Neural cell (in vitro differentiated cells): ENCODE data around the gene PCSK7. TPM values are rescaled to one million over a fixed set of nuclear protein-coding genes. Genes with fewer than 3 reads are reported as not detected.

Source experiments
- H2AFZ ChIP-seq: fragments of 200-600, 300-800 bp; sonication (generic), shearing (Covaris generic); 2 replicates; pipeline ENCODE4 v1.6.0; 2014; ENCODE audit warnings: low read depth, mild to moderate bottlenecking, antibody characterized with exemption, low read length, moderate library complexity
- H3F3A ChIP-seq: fragments of 200-600 bp; shearing (Covaris generic); 2 replicates; pipeline ENCODE4 v1.6.1; 2016; ENCODE audit warnings: mild to moderate bottlenecking, moderate library complexity, mixed read lengths, antibody characterized with exemption, low read length; ENCODE audit not compliant: insufficient read depth, poor library complexity, severe bottlenecking
- H3K27ac ChIP-seq: fragments of 200-600, 300-800 bp; sonication (generic), shearing (Covaris generic); 2 replicates; pipeline ENCODE4 v1.5.1; 2014; ENCODE audit warnings: mild to moderate bottlenecking, low read length, moderate library complexity
- H3K27me3 ChIP-seq: fragments of 300-800, 200-600 bp; sonication (generic), shearing (Covaris generic); 2 replicates; pipeline ENCODE4 v1.6.0; 2014; ENCODE audit warnings: mild to moderate bottlenecking, low read depth, low read length, moderate library complexity; ENCODE audit not compliant: insufficient read depth
- H3K36me3 ChIP-seq: fragments of 300-800, 200-600 bp; sonication (generic), shearing (Covaris generic); 2 replicates; pipeline ENCODE4 v1.5.1; 2014; ENCODE audit warnings: mild to moderate bottlenecking, antibody characterized with exemption, low read length, moderate library complexity; ENCODE audit not compliant: insufficient read depth
- H3K4me2 ChIP-seq: fragments of 300-800, 200-600 bp; sonication (generic), shearing (Covaris generic); 2 replicates; pipeline ENCODE4 v1.6.0; 2014; ENCODE audit warnings: mild to moderate bottlenecking, low read length
- H3K4me3 ChIP-seq: fragments of 300-800, 200-600 bp; sonication (generic), shearing (Covaris generic); 2 replicates; pipeline ENCODE4 v1.5.1; 2014; ENCODE audit warnings: mild to moderate bottlenecking, low read length, moderate library complexity
- H3K79me2 ChIP-seq: fragments of 200-600 bp; shearing (Covaris generic); replicated peaks from 2 replicates; pipeline ENCODE4 v1.6.0; 2014; ENCODE audit warnings: mild to moderate bottlenecking, low read length, moderate library complexity; ENCODE audit not compliant: insufficient read depth
- H3K9ac ChIP-seq: fragments of 300-800, 200-600 bp; sonication (generic), shearing (Covaris generic); 2 replicates; pipeline ENCODE4 v1.6.1; 2016; ENCODE audit warnings: mild to moderate bottlenecking, low read length, mixed read lengths
- H3K9me2 ChIP-seq: fragments of 200-600 bp; shearing (Covaris generic); 2 replicates; pipeline ENCODE4 v1.6.1; 2016; ENCODE audit warnings: mild to moderate bottlenecking, low read length, mixed read lengths; ENCODE audit not compliant: insufficient read depth
- H3K9me3 ChIP-seq: fragments of 200-600, 300-800 bp; sonication (generic), shearing (Covaris generic); 2 replicates; pipeline ENCODE4 v1.6.1; 2016; ENCODE audit warnings: mild to moderate bottlenecking, mixed run types, low read length, moderate library complexity, mixed read lengths
- H4K20me1 ChIP-seq: fragments of 200-600 bp; shearing (Covaris generic); 2 replicates; pipeline ENCODE4 v1.6.1; 2016; ENCODE audit warnings: mild to moderate bottlenecking, mixed run types; ENCODE audit not compliant: insufficient read depth
- EP300 ChIP-seq: fragments of 450-650 bp; conservative IDR thresholded peaks from 2 replicates; pipeline ENCODE4 v1.6.1; 2014; ENCODE audit warnings: antibody characterized with exemption, mild to moderate bottlenecking, moderate library complexity; ENCODE audit not compliant: poor library complexity, severe bottlenecking
- EZH2 ChIP-seq: fragments of 200-600, 300-800 bp; shearing (Covaris generic), sonication (generic); IDR thresholded peaks from 2 replicates; pipeline ENCODE4 v1.6.1; 2014; ENCODE audit warnings: antibody characterized with exemption, low read length, borderline replicate concordance, mild to moderate bottlenecking; ENCODE audit not compliant: insufficient read depth, poor library complexity, severe bottlenecking
- MXI1 ChIP-seq: fragments of 450-650 bp; conservative IDR thresholded peaks from 2 replicates; pipeline ENCODE4 v1.6.1; 2014; ENCODE audit warnings: antibody characterized with exemption, mild to moderate bottlenecking; ENCODE audit not compliant: poor library complexity, severe bottlenecking
- POLR2AphosphoS5 ChIP-seq: IDR thresholded peaks from 2 replicates; pipeline ENCODE4 v1.6.1; 2012
- RAD21 ChIP-seq: fragments of 450-650 bp; conservative IDR thresholded peaks from 2 replicates; pipeline ENCODE4 v1.6.1; 2014; ENCODE audit warnings: antibody characterized with exemption, mild to moderate bottlenecking, moderate library complexity
- REST ChIP-seq: IDR thresholded peaks from 2 replicates; pipeline ENCODE4 v1.6.1; 2012; ENCODE audit warnings: borderline replicate concordance
- SMC3 ChIP-seq: fragments of 450-650 bp; conservative IDR thresholded peaks from 2 replicates; pipeline ENCODE4 v1.6.1; 2014; ENCODE audit warnings: antibody characterized with exemption, mild to moderate bottlenecking, moderate library complexity; ENCODE audit not compliant: poor library complexity
- TAF1 ChIP-seq: IDR thresholded peaks from 2 replicates; pipeline ENCODE4 v1.6.1; 2012; ENCODE audit warnings: low read depth
- polyA plus RNA-seq: library from polyadenylated mRNA; depleted of rRNA; stranded (reverse); fragments of >200 nt; gene quantifications from 2 replicates; pipeline ENCODE4 v1.2.3, GENCODE V29; 2014
- TF ChIP-seq, protein P1 (sequence below): fragments of 450-650 bp; IDR thresholded peaks from 2 replicates; pipeline ENCODE4 v1.5.1; 2014; ENCODE audit warnings: antibody characterized with exemption, mild to moderate bottlenecking, moderate library complexity; ENCODE audit not compliant: poor library complexity, severe bottlenecking

The PCSK7 gene
- polyA plus RNA-seq, 1 donor from 2014 or later = 44.4 TPM

GRCh38 chr11:117279711-117280376, 48.0 kb upstream of the PCSK7 start:
- no peak overlapping the region for H3K4me3 ChIP-seq
- no peaks in the 10 kb centered on the region for H4K20me1 ChIP-seq
- peaks cover 3% of the 10 kb centered on the region for H3K36me3 ChIP-seq
- H3K9ac ChIP-seq = no peak overlapping the region
- no peak overlapping the region for H2AFZ ChIP-seq
- H3K4me2 ChIP-seq = no peak overlapping the region
- H3K27ac ChIP-seq = no peak overlapping the region
- H3K9me3 ChIP-seq = no peaks in the 10 kb centered on the region
- no peaks in the 10 kb centered on the region for H3K27me3 ChIP-seq
- H3K9me2 ChIP-seq = no peaks in the 10 kb centered on the region
- H3K79me2 ChIP-seq = no peaks in the 10 kb centered on the region
- TF ChIP-seq EZH2 = no peak
- TF ChIP-seq RAD21 = no peak
- TF ChIP-seq REST = no peak
- TF ChIP-seq, protein P1, sequence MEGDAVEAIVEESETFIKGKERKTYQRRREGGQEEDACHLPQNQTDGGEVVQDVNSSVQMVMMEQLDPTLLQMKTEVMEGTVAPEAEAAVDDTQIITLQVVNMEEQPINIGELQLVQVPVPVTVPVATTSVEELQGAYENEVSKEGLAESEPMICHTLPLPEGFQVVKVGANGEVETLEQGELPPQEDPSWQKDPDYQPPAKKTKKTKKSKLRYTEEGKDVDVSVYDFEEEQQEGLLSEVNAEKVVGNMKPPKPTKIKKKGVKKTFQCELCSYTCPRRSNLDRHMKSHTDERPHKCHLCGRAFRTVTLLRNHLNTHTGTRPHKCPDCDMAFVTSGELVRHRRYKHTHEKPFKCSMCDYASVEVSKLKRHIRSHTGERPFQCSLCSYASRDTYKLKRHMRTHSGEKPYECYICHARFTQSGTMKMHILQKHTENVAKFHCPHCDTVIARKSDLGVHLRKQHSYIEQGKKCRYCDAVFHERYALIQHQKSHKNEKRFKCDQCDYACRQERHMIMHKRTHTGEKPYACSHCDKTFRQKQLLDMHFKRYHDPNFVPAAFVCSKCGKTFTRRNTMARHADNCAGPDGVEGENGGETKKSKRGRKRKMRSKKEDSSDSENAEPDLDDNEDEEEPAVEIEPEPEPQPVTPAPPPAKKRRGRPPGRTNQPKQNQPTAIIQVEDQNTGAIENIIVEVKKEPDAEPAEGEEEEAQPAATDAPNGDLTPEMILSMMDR = no peak
- no peak for TF ChIP-seq SMC3
- TF ChIP-seq EP300 = no peak
- TF ChIP-seq POLR2AphosphoS5 = no peak
- no peak for TF ChIP-seq TAF1
- H3F3A ChIP-seq = no peaks in the 10 kb centered on the region

GRCh38 chr11:117278347-117278746, 46.5 kb upstream of the PCSK7 start:
- no peaks in the 10 kb centered on the region for H3K9me2 ChIP-seq
- no peak overlapping the region for H3K4me2 ChIP-seq
- TF ChIP-seq TAF1 (no peak), RAD21 (no peak), SMC3 (no peak), EZH2 (no peak), MXI1 (no peak)
- H3K9ac ChIP-seq = no peak overlapping the region
- H4K20me1 ChIP-seq = no peaks in the 10 kb centered on the region
- no peaks in the 10 kb centered on the region for H3K27me3 ChIP-seq
- H3F3A ChIP-seq = no peaks in the 10 kb centered on the region
- H3K27ac ChIP-seq = no peak overlapping the region
- H2AFZ ChIP-seq = no peak overlapping the region
- H3K79me2 ChIP-seq = no peaks in the 10 kb centered on the region
- no peak overlapping the region for H3K4me3 ChIP-seq
- no peaks in the 10 kb centered on the region for H3K9me3 ChIP-seq
- H3K36me3 ChIP-seq = no peaks in the 10 kb centered on the region
